BJ (cell line): Measurements from ENCODE around the gene COL6A3. TPM values are rescaled to one million over a fixed set of nuclear protein-coding genes. Genes with fewer than 3 reads are reported as not detected.

ENCODE experiments used
- CTCF ChIA-PET: fragments of 350-600 bp; formaldehyde crosslinking; extraction: SDS; loops from one replicate; lab custom pipeline; 2021; ENCODE audit warnings: antibody characterized with exemption, inconsistent platforms; lab: Yijun Ruan, JAX
- POLR2A ChIA-PET: fragments of 300-600 bp; sonication (Branson Sonifier 250); formaldehyde crosslinking; extraction: SDS; loops from one replicate; lab custom pipeline; 2021; ENCODE audit warnings: antibody characterized with exemption; lab: Charles Lee
- DNase-seq: peaks from one replicate; pipeline ENCODE4 v3.0.0-alpha.2; 2011; ENCODE audit warnings: low read depth
- H3K27me3 ChIP-seq: 2 replicates; pipeline ENCODE4 v1.6.0; 2011; ENCODE audit warnings: low read length; ENCODE audit not compliant: control insufficient read depth, insufficient read depth
- H3K36me3 ChIP-seq: 2 replicates; pipeline ENCODE4 v1.5.1; 2011; ENCODE audit warnings: low read length; ENCODE audit not compliant: control insufficient read depth, insufficient read depth
- H3K4me3 ChIP-seq: 2 replicates; pipeline ENCODE4 v1.5.1; 2011; ENCODE audit warnings: low read depth, mild to moderate bottlenecking, control low read depth, low read length
- polyA plus RNA-seq: library from polyadenylated mRNA; depleted of rRNA; stranded (reverse); fragments of >200 nt; gene quantifications from 2 replicates; pipeline ENCODE4 v1.2.3, GENCODE V29; 2011
- TF ChIP-seq, protein P1 (sequence below): IDR thresholded peaks from 2 replicates; pipeline ENCODE4 v1.5.1; 2011; ENCODE audit warnings: low read depth, mild to moderate bottlenecking, control low read depth, inconsistent platforms, low read length, moderate library complexity; ENCODE audit not compliant: insufficient read depth

The COL6A3 gene
- polyA plus RNA-seq, 1 experiment, result 695 TPM

DNA sequence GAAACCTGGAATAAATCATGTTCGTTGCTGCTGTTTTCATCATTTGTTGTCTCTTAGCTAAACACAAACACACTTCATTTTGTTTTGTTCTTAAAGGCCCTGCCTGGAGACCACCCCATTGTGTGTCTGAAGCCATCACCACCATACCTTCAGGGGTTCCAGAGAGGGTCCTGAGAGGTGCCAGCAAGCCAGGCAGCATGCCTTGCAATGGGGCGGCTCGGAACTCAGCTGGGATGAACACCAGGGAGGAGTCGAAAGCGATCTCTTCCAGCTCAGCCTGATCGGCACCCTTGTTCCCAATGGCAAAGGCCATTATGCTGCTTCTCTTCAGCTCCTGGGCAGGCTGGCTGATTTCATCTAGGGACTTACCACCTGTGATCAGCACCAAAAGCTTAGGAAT lies 33.2 kb downstream of the COL6A3 start:
- DNase-seq, result no peak
- Histone ChIP-seq H3K27me3 (no peaks in the 10 kb centered on the region), H3K36me3 (peaks cover 44% of the 10 kb centered on the region), H3K4me3 (no peak overlapping the region)
- POLR2A ChIA-PET, result no interaction called here
- TF ChIP-seq, protein P1, sequence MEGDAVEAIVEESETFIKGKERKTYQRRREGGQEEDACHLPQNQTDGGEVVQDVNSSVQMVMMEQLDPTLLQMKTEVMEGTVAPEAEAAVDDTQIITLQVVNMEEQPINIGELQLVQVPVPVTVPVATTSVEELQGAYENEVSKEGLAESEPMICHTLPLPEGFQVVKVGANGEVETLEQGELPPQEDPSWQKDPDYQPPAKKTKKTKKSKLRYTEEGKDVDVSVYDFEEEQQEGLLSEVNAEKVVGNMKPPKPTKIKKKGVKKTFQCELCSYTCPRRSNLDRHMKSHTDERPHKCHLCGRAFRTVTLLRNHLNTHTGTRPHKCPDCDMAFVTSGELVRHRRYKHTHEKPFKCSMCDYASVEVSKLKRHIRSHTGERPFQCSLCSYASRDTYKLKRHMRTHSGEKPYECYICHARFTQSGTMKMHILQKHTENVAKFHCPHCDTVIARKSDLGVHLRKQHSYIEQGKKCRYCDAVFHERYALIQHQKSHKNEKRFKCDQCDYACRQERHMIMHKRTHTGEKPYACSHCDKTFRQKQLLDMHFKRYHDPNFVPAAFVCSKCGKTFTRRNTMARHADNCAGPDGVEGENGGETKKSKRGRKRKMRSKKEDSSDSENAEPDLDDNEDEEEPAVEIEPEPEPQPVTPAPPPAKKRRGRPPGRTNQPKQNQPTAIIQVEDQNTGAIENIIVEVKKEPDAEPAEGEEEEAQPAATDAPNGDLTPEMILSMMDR, result no peak
- CTCF ChIA-PET, result interaction anchor here (1.3 kb wide), 1 partner anchor 12 kb away, joined by 3 read pairs; no protein-coding TSS in a partner anchor

DNA sequence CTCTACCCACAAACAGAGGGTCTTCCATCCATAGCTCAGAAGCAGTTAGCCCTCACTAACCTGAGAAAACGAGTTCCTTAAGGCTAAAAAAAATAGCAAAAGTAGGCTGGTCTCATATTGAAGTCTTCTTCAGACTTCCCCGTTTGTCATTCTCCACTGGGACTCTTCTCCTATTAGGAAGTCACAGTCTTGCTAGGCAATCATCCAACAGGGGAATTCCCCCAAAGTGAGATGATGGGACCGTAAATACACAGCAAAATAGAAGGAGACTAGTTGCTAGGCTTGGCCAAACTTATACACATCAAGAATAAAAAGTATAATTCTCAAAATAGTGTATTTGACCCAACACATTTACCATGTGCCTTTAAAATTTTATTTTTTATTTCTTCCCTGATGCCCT lies 34.3 kb downstream of the COL6A3 start:
- TF ChIP-seq, protein P1, result no peak
- no peak for DNase-seq
- Histone ChIP-seq H3K4me3 (no peak overlapping the region), H3K36me3 (peaks cover 45% of the 10 kb centered on the region), H3K27me3 (no peaks in the 10 kb centered on the region)
- CTCF ChIA-PET, result interaction anchor here (1.3 kb wide), 1 partner anchor 11 kb away, joined by 3 read pairs; no protein-coding TSS in a partner anchor
- POLR2A ChIA-PET, result no interaction called here

DNA sequence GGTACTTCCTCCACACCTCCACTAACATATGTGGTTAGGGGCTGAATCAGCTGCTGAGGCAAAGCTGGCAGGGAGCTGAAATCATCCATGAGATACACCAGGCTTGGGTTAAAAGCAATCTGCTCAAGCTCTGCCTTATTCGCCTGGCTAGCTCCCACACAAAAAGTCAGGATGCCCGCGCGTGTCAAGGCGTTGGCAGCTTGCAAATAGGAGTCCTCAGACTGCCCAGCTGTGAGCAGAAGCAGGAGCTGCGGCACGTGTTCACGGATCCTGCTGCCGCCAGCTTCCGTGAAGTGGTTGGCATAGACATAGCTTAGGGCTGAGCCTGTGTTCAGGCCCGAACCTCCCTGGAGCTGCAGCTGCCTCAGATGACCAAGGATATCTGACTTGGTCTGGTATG lies 35.3 kb downstream of the COL6A3 start:
- ChIA-PET POLR2A (no interaction called here), CTCF (interaction anchor here (0.5 to 1.0 kb wide), 3 partner anchors 15 to 520 kb away, joined by 3 read pairs; no protein-coding TSS in a partner anchor)
- H3K4me3 ChIP-seq, result no peak overlapping the region
- DNase-seq, result no peak
- no peaks in the 10 kb centered on the region for H3K27me3 ChIP-seq
- TF ChIP-seq, protein P1, result no peak
- peaks cover 49% of the 10 kb centered on the region for H3K36me3 ChIP-seq

DNA sequence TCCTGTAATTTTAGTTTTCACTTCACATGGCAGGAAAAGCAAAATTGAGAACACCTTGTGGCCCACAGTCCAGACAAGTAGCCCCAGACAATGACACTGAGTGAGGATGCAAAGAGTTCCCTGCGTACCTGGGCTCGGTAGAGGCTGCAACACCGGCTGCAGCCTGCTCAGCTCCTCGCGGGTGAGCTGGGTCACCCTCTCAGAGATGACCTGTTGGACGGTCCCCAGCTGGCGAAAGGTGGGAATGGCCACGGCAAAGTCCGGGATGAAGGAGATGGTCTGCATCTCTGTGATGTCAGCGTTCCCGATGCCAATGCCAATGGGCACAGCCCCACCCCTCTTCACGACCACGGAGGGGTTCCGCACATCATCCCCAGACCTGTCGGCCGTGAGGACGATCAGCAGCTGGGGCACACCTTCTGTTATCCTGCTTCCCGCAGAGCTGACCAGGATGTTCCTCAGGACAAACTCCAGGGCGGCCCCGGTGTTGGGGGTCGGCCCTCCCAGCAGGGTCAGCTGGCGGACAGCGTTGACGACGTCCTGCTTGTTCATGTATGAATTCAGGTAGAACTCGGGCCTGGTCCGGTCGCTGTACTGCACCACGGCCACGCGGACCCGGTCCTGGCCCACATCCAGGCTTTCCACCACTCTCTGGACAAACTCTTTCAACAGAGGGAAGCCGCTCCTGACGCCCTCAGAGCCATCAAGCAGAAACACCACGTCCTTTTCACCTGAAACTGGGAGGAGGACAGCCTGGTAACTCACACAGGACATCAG lies 39.5 kb downstream of the COL6A3 start:
- ChIA-PET CTCF (interaction anchor here (0.6 to 1.1 kb wide), 2 partner anchors 10 to 210 kb away, joined by 3 read pairs; no protein-coding TSS in a partner anchor), POLR2A (no interaction called here)
- no peak overlapping the region for H3K4me3 ChIP-seq
- TF ChIP-seq, protein P1, result no peak
- no peaks in the 10 kb centered on the region for H3K27me3 ChIP-seq
- H3K36me3 ChIP-seq, result peaks cover 63% of the 10 kb centered on the region
- DNase-seq, result no peak

DNA sequence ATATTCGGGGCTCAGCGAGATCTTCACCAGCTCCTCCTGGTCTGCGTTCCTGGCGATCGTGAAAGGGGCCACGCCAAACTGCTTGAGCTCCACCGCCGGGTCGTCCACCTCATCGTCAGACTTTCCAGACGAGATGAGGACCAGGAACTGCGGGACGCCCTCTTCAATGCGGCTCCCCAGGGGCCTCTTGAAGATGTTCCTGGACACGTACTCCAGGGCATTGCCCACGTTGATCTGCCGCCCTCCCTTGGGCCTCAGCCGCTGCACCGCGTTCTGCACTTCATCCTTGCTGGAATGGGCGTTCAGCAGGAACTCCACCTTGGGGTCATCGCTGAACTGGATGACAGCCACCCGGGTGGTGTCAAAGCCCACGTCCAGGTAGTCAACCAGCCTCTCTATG lies 42.1 kb downstream of the COL6A3 start:
- CTCF ChIA-PET, result no interaction called here
- H3K4me3 ChIP-seq, result no peak overlapping the region
- POLR2A ChIA-PET, result no interaction called here
- DNase-seq, result no peak
- peaks cover 61% of the 10 kb centered on the region for H3K36me3 ChIP-seq
- H3K27me3 ChIP-seq, result no peaks in the 10 kb centered on the region
- TF ChIP-seq, protein P1, result no peak
